Left ventricle myocardium inferior (tissue), 1 donor: ENCODE results near the gene NOS1AP. TPM values are rescaled to one million over a fixed set of nuclear protein-coding genes. Genes with fewer than 3 reads are reported as not detected.

Source experiments
- DNase-seq: peaks from one replicate; pipeline ENCODE4 v3.0.0-alpha.2; 2020
- H3K27ac ChIP-seq: fragments of 200-600 bp; replicated peaks from 2 replicates; pipeline ENCODE4 v1.8.0; 2021
- H3K27me3 ChIP-seq: fragments of 200-600 bp; 2 replicates; pipeline ENCODE4 v1.8.0; 2021; ENCODE audit warnings: low read depth
- H3K36me3 ChIP-seq: fragments of 200-600 bp; 2 replicates; pipeline ENCODE4 v1.8.0; 2021
- H3K4me1 ChIP-seq: fragments of 200-600 bp; 2 replicates; pipeline ENCODE4 v1.8.0; 2021
- H3K4me3 ChIP-seq: fragments of 200-600 bp; 2 replicates; pipeline ENCODE4 v1.8.0; 2021; ENCODE audit warnings: mild to moderate bottlenecking, moderate library complexity
- H3K9me3 ChIP-seq: fragments of 200-600 bp; replicated peaks from 2 replicates; pipeline ENCODE4 v1.8.0; 2021
- intact Hi-C: fragments of 100-400 bp; cut with micrococcal nuclease; formaldehyde crosslinking; loops from one replicate; pipeline ENCODE4 v1.11.0; 2022
- total RNA-seq: library from RNA; stranded (reverse); fragmentation: NEBNext Ultra II Directional; extraction: Animal tissue kit (Norgen Biotek cat#: 25700); gene quantifications from one replicate; pipeline ENCODE4 v1.2.1, GENCODE V29; 2021
- TF ChIP-seq, protein P1 (sequence below): fragments of 200-600 bp; IDR thresholded peaks from 2 replicates; pipeline ENCODE4 v1.8.0; 2021; ENCODE audit warnings: antibody characterized with exemption, mild to moderate bottlenecking, borderline replicate concordance
- donor health status: DM: no; HTN: yes; CAD: no; lungs with severe emphysema.

Gene NOS1AP
- total RNA-seq, 1 donor from 2014 or later: 6.2 TPM

DNA sequence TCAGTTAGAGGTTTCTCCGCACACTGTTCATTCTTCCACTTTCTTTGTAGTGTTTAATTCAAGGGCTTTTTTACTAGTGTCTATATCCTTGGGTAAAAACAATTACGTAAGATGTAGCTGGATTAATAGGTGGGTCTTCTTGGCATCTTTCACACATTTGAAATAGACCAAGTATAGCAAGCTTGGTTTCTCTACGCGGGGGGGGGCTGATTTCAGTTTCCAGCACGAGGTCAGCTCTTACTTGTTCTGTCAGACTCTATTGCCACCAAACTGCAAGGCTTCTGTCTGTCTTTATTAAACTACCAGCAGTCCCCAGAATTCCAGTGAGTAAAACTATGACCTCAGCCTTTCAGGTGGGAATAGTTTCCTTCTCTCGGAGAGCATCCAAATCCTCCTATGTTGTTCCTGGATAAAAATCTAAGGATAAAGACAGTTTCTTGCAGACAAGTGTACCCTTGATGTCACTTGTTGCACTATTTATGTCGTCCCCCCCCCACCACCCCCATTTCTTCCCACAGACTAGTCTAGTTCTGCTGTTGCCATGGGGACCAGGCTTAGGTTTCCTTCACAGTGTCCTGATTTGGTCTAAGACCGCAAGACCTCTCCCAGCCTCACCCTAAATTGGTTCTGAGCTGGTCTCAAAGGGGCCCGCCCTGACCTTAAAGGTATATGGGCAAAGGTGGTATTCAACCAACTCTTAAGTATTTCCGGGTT is 290.2 kb downstream of the NOS1AP start:
- TF ChIP-seq, protein P1, sequence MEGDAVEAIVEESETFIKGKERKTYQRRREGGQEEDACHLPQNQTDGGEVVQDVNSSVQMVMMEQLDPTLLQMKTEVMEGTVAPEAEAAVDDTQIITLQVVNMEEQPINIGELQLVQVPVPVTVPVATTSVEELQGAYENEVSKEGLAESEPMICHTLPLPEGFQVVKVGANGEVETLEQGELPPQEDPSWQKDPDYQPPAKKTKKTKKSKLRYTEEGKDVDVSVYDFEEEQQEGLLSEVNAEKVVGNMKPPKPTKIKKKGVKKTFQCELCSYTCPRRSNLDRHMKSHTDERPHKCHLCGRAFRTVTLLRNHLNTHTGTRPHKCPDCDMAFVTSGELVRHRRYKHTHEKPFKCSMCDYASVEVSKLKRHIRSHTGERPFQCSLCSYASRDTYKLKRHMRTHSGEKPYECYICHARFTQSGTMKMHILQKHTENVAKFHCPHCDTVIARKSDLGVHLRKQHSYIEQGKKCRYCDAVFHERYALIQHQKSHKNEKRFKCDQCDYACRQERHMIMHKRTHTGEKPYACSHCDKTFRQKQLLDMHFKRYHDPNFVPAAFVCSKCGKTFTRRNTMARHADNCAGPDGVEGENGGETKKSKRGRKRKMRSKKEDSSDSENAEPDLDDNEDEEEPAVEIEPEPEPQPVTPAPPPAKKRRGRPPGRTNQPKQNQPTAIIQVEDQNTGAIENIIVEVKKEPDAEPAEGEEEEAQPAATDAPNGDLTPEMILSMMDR: no peak
- intact Hi-C loops: no loop called here
- Histone ChIP-seq H3K36me3 (no peaks in the 10 kb centered on the region), H3K4me3 (no peak overlapping the region), H3K27ac (no peak overlapping the region), H3K27me3 (no peaks in the 10 kb centered on the region), H3K4me1 (no peaks in the 10 kb centered on the region), H3K9me3 (no peaks in the 10 kb centered on the region)
- no peak for DNase-seq

DNA sequence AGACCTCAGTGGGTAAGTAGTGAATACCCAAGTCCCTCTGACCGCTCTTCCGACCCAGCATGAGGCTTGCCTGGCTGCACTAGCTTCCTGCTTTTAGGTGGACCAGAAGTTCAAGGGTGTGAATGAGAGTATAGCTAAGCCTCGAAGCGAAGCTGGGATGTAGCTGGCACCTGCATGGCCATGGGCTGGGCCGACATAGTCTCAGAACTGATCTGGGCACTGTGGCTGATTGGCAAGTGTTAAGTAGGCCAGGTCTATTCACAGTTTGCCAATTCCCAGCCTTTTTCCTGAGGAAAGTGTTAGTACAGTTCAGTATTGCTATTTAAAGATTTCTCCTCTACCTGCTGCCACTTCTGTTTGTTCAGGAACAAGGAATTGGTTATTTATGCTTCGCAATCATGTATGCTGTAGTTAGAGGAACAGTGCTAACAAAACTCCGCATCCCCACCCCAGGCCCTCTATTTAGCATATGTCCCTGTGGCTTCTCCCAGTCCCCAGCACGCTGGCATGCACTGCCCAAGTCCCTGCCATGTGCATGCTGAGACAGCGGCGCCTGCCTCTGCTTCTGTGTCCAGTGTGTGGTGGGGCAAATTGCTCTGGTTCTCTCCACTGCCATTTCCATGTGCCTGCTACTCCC is 290.9 kb downstream of the NOS1AP start:
- Histone ChIP-seq H3K9me3 (no peaks in the 10 kb centered on the region), H3K27ac (no peak overlapping the region), H3K36me3 (no peaks in the 10 kb centered on the region), H3K27me3 (no peaks in the 10 kb centered on the region), H3K4me3 (no peak overlapping the region), H3K4me1 (no peaks in the 10 kb centered on the region)
- TF ChIP-seq, protein P1: no peak
- intact Hi-C loops: no loop called here
- no peak for DNase-seq

DNA sequence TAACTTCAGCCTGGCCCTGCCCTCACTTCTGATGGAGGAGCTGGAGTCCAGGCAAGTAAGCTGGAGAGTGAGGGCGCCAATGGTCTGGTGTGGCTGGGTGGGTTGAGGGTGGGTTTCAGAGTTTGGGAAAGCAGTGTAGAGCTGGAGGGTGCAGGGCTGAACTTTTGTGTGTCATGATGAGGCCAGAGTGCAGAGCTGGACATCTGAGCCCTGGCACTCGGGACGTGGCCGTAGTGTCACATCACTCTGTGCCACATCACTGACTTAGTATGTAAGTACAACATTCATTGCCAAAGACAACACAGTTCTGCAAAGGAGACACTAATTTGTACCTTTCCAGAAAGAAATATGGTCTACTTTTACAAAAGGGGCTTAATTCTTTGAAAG is 291.4 kb downstream of the NOS1AP start:
- no peak for DNase-seq
- Histone ChIP-seq H3K27ac (no peak overlapping the region), H3K27me3 (no peaks in the 10 kb centered on the region), H3K4me1 (no peaks in the 10 kb centered on the region), H3K36me3 (no peaks in the 10 kb centered on the region), H3K9me3 (no peaks in the 10 kb centered on the region), H3K4me3 (no peak overlapping the region)
- TF ChIP-seq, protein P1: no peak
- intact Hi-C loops: no loop called here

GRCh38 chr1:162361349-162361748 is 291.9 kb downstream of the NOS1AP start:
- TF ChIP-seq, protein P1: no peak

DNA sequence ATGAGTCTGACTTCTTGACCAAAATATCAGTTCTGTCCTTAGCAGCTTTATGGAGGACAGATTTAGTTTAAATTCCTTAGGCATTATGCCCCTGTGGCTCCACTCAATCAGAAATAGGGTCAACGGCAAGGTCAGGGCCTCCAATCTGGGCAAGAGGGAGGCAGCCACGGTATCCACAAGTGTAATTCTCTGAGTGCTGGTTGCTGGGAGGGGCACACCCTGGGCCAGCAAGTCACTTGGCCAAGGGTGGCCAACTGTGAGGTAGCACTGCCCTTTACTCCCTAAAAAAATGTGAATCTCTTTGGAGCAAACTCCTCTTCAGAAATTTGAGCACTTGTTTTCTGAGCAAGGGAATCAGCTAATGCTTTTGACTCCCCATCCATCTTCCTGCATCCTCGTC is 294.3 kb downstream of the NOS1AP start:
- Histone ChIP-seq H3K4me1 (no peaks in the 10 kb centered on the region), H3K27ac (no peak overlapping the region), H3K27me3 (no peaks in the 10 kb centered on the region), H3K36me3 (no peaks in the 10 kb centered on the region), H3K9me3 (no peaks in the 10 kb centered on the region), H3K4me3 (no peak overlapping the region)
- TF ChIP-seq, protein P1: no peak
- DNase-seq: no peak
- intact Hi-C loops: no loop called here

More at GRCh38 chr1:162361349-162361748, 291.9 kb downstream of the NOS1AP start:
- Histone ChIP-seq H3K36me3 (no peaks in the 10 kb centered on the region), H3K27ac (no peak overlapping the region), H3K4me3 (no peak overlapping the region), H3K9me3 (no peaks in the 10 kb centered on the region), H3K4me1 (no peaks in the 10 kb centered on the region), H3K27me3 (no peaks in the 10 kb centered on the region)
- DNase-seq: no peak
- intact Hi-C loops: no loop called here
